ENCODE results near the gene TNS1.

DNA sequence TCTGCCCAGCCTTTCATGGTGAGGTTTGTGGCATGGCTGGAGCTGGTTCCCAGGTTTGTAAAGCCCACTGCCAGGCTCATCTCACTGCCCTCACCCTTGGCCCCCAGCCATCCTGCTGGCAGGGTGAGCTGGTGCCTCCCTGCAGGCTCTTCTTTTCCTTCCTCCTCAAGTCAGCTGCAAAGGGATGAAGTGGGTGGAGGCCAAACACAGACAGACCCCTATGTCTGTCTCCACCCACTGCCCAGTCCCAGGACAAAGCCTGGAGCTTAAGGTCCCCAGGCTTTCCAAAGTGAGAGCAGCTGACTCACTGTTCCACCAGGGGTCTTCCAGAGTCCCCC is 92.0 kb downstream of the TNS1 start:
- TF ChIP-seq RCOR1 (IDR thresholded peaks at IDR 0.05; ENCODE audit: low read length) (no peak), MXI1 (IDR thresholded peaks at IDR 0.05; ENCODE audit: low read depth, low read length) (no peak), EZH2phosphoT487 (IDR thresholded peaks at IDR 0.05; ENCODE audit: borderline replicate concordance, low read depth) (no peak), SMC3 (IDR thresholded peaks at IDR 0.05; ENCODE audit: low read depth, low read length) (no peak), TCF12 (IDR thresholded peaks at IDR 0.05) (no peak), JUND (IDR thresholded peaks at IDR 0.05) (no peak), POLR2AphosphoS5 (IDR thresholded peaks at IDR 0.05; ENCODE audit: low read depth, low read length) (no peak)
- TF ChIP-seq, protein P1, sequence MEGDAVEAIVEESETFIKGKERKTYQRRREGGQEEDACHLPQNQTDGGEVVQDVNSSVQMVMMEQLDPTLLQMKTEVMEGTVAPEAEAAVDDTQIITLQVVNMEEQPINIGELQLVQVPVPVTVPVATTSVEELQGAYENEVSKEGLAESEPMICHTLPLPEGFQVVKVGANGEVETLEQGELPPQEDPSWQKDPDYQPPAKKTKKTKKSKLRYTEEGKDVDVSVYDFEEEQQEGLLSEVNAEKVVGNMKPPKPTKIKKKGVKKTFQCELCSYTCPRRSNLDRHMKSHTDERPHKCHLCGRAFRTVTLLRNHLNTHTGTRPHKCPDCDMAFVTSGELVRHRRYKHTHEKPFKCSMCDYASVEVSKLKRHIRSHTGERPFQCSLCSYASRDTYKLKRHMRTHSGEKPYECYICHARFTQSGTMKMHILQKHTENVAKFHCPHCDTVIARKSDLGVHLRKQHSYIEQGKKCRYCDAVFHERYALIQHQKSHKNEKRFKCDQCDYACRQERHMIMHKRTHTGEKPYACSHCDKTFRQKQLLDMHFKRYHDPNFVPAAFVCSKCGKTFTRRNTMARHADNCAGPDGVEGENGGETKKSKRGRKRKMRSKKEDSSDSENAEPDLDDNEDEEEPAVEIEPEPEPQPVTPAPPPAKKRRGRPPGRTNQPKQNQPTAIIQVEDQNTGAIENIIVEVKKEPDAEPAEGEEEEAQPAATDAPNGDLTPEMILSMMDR (IDR thresholded peaks at IDR 0.05): no peak
- TF ChIP-seq, protein P2, sequence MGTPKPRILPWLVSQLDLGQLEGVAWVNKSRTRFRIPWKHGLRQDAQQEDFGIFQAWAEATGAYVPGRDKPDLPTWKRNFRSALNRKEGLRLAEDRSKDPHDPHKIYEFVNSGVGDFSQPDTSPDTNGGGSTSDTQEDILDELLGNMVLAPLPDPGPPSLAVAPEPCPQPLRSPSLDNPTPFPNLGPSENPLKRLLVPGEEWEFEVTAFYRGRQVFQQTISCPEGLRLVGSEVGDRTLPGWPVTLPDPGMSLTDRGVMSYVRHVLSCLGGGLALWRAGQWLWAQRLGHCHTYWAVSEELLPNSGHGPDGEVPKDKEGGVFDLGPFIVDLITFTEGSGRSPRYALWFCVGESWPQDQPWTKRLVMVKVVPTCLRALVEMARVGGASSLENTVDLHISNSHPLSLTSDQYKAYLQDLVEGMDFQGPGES (IDR thresholded peaks at IDR 0.05; ENCODE audit: low read depth, low read length): no peak
